Ascending aorta (tissue), 2 donors: ENCODE measurements around the gene SNAI1. TPM values are rescaled to one million over a fixed set of nuclear protein-coding genes. Genes with fewer than 3 reads are reported as not detected.
A peak's percentile ranks its signal among the peaks of the same experiment; 100 is the strongest.

ENCODE experiments used
- DNase-seq, 2 donors: peaks; one replicate each; pipeline ENCODE4 v3.0.0-alpha.2; 2019; ENCODE audit warnings: low spot score in 2 of 2
- H3K27ac ChIP-seq, 2 donors: fragments of 200-600 bp; sonication (generic); one replicate each; pipeline ENCODE4 v1.5.1; 2016 to 2017; ENCODE audit warnings: mild to moderate bottlenecking in 1 of 2
- H3K27me3 ChIP-seq: fragments of 200-600 bp; sonication (generic); one replicate; pipeline ENCODE4 v1.5.1; 2017
- H3K36me3 ChIP-seq, 2 donors: fragments of 200-600 bp; sonication (generic); one replicate each; pipeline ENCODE4 v1.5.1; 2016
- H3K4me1 ChIP-seq, 2 donors: fragments of 200-600 bp; sonication (generic); one replicate each; pipeline ENCODE4 v1.5.1; 2016 to 2017; ENCODE audit warnings: mild to moderate bottlenecking in 1 of 2
- H3K4me3 ChIP-seq, 2 donors: fragments of 200-600 bp; sonication (generic); one replicate each; pipeline ENCODE4 v1.5.1; 2016 to 2017; ENCODE audit warnings: mild to moderate bottlenecking in 1 of 2
- H3K9me3 ChIP-seq, 2 donors: fragments of 200-600 bp; sonication (generic); one replicate each; pipeline ENCODE4 v1.5.1; 2016
- CTCF ChIP-seq, 3 experiments: fragments of 200-600 bp in 2 of 3; fragments of 450-650 bp in 1 of 3; sonication (generic) in 2 of 3; IDR thresholded peaks; one replicate each; pipeline ENCODE4 v1.5.1; 2016 to 2019; ENCODE audit warnings: antibody characterized with exemption in 3 of 3, mild to moderate bottlenecking in 1 of 3, moderate library complexity in 1 of 3
- intact Hi-C: fragments of 100-400 bp; cut with DNase I; formaldehyde crosslinking; loops from one replicate; pipeline ENCODE4 v1.15.1; 2023
- total RNA-seq: library from RNA; depleted of rRNA; stranded (reverse); fragments of >200 nt; gene quantifications from one replicate; pipeline ENCODE4 v1.1.0, GENCODE V29; 2016

SNAI1 gene
- total RNA-seq, 1 donor from 2014 or later, result 64.4 TPM

GRCh38 chr20:50015636-50015992, 32.8 kb downstream of the SNAI1 start:
- DNase-seq, result no peak
- no peaks in the 10 kb centered on the region for H3K36me3 ChIP-seq
- no peaks in the 10 kb centered on the region for H3K27me3 ChIP-seq
- H3K9me3 ChIP-seq, result no peaks in the 10 kb centered on the region
- no peak overlapping the region for H3K4me3 ChIP-seq
- H3K4me1 ChIP-seq, result peaks cover 8 to 9% of the 10 kb centered on the region in 2 donors
- H3K27ac ChIP-seq, result no peak overlapping the region
- TF ChIP-seq CTCF (IDR thresholded peaks at IDR 0.05), result no peak
- intact Hi-C loops, result loop anchor here (5.0 kb wide), 1 partner anchor 42 kb away; no protein-coding TSS in a partner anchor

GRCh38 chr20:50015993-50016770, 33.4 kb downstream of the SNAI1 start:
- Histone ChIP-seq H3K36me3 (no peaks in the 10 kb centered on the region), H3K4me3 (no peak overlapping the region), H3K9me3 (no peaks in the 10 kb centered on the region), H3K27me3 (no peaks in the 10 kb centered on the region), H3K4me1 (peaks cover 8 to 9% of the 10 kb centered on the region in 2 donors), H3K27ac (no peak overlapping the region)
- TF ChIP-seq CTCF (IDR thresholded peaks at IDR 0.05), result no peak
- DNase-seq, result no peak
- intact Hi-C loops, result loop anchor here (5.0 kb wide), 1 partner anchor 41 kb away; no protein-coding TSS in a partner anchor

GRCh38 chr20:50017160-50017559, 34.4 kb downstream of the SNAI1 start:
- Histone ChIP-seq H3K36me3 (no peaks in the 10 kb centered on the region), H3K27ac (peak overlapping the region; percentile 54 to 66), H3K9me3 (no peaks in the 10 kb centered on the region), H3K4me1 (peaks cover 8 to 9% of the 10 kb centered on the region in 2 donors), H3K4me3 (no peak overlapping the region), H3K27me3 (no peaks in the 10 kb centered on the region)
- DNase-seq, result no peak
- intact Hi-C loops, result loop anchor here (5.0 kb wide), 1 partner anchor 40 kb away; no protein-coding TSS in a partner anchor
- TF ChIP-seq CTCF (IDR thresholded peaks at IDR 0.05), result no peak

- no peaks in the 10 kb centered on the region for H3K27me3 ChIP-seq
- intact Hi-C loops, result loop anchor here (5.0 kb wide), 1 partner anchor 40 kb away; no protein-coding TSS in a partner anchor
- H3K36me3 ChIP-seq, result no peaks in the 10 kb centered on the region
- no peak for DNase-seq
- TF ChIP-seq CTCF (IDR thresholded peaks at IDR 0.05), result no peak
- H3K4me3 ChIP-seq, result no peak overlapping the region
- H3K4me1 ChIP-seq, result peaks cover 8 to 9% of the 10 kb centered on the region in 2 donors
- peak overlapping the region; percentile 54 to 66 for H3K27ac ChIP-seq
- no peaks in the 10 kb centered on the region for H3K9me3 ChIP-seq
Measured at GRCh38 chr20:50017576-50018248, 34.9 kb downstream of the SNAI1 start.

- no peaks in the 10 kb centered on the region for H3K9me3 ChIP-seq
- no peak overlapping the region for H3K27ac ChIP-seq
- DNase-seq, result no peak
- H3K4me3 ChIP-seq, result no peak overlapping the region
- peaks cover 8 to 9% of the 10 kb centered on the region in 2 donors for H3K4me1 ChIP-seq
- no peaks in the 10 kb centered on the region for H3K36me3 ChIP-seq
- TF ChIP-seq CTCF (IDR thresholded peaks at IDR 0.05), result no peak
- intact Hi-C loops, result loop anchor here (5.0 to 10.0 kb wide), 2 partner anchors 38 to 435 kb away; no protein-coding TSS in a partner anchor
- no peaks in the 10 kb centered on the region for H3K27me3 ChIP-seq
Measured at GRCh38 chr20:50019466-50020256, 36.9 kb downstream of the SNAI1 start.
